Aorta (tissue), 5 donors: ENCODE results near the gene TMTC2. TPM values are rescaled to one million over a fixed set of nuclear protein-coding genes. Genes with fewer than 3 reads are reported as not detected.
"Not testable (repeated sequence)": the region's sequence is repeated elsewhere in the genome, so short reads cannot be mapped to it uniquely, and the experiment has no call there.

Source experiments
- ATAC-seq: fragments of 200-7000 bp; cut with Tn5 transposase; one replicate; pipeline ENCODE4 v1.9.1; 2022; ENCODE audit warnings: moderate library complexity; ENCODE audit not compliant: low FRiP score
- DNase-seq, 2 donors: peaks; one replicate each; pipeline ENCODE4 v3.0.0-alpha.2; 2020
- H3K27ac ChIP-seq, 2 donors: one replicate each; pipeline ENCODE4 v1.5.1; 2013; ENCODE audit warnings: low read length in 2 of 2, mild to moderate bottlenecking in 2 of 2, moderate library complexity in 2 of 2, control low read depth in 1 of 2, inconsistent platforms in 1 of 2, low read depth in 1 of 2
- H3K27me3 ChIP-seq, 2 donors: one replicate each; pipeline ENCODE4 v1.6.1; 2013; ENCODE audit warnings: control low read depth in 1 of 2, low read length in 1 of 2, mild to moderate bottlenecking in 1 of 2, moderate library complexity in 1 of 2; ENCODE audit not compliant: insufficient read depth in 2 of 2, control insufficient read depth in 1 of 2
- H3K36me3 ChIP-seq, 2 donors: one replicate each; pipeline ENCODE4 v1.6.1; 2013; ENCODE audit warnings: control low read depth in 1 of 2, low read length in 1 of 2, mild to moderate bottlenecking in 1 of 2; ENCODE audit not compliant: insufficient read depth in 2 of 2, control insufficient read depth in 1 of 2
- H3K4me1 ChIP-seq, 2 donors: one replicate each; pipeline ENCODE4 v1.6.1; 2013; ENCODE audit warnings: low read length in 2 of 2, control low read depth in 1 of 2, mild to moderate bottlenecking in 1 of 2, moderate library complexity in 1 of 2; ENCODE audit not compliant: insufficient read depth in 2 of 2, control insufficient read depth in 1 of 2
- H3K4me3 ChIP-seq, 2 donors: one replicate each; pipeline ENCODE4 v1.5.1; 2013; ENCODE audit warnings: low read length in 2 of 2, control low read depth in 1 of 2, mild to moderate bottlenecking in 1 of 2
- H3K9me3 ChIP-seq: one replicate; pipeline ENCODE4 v1.6.1; 2013; ENCODE audit warnings: mild to moderate bottlenecking, low read length; ENCODE audit not compliant: control insufficient read depth
- WGBS, 2 donors: extraction: QIAGEN DNeasy Blood & Tissue Kit; methylation state at CpG; one replicate each; pipeline ENCODE4 v1.1.7; 2013; 5-methylcytosine and 5-hydroxymethylcytosine counted together
- intact Hi-C, 2 donors: fragments of 100-400 bp; cut with DNase I; formaldehyde crosslinking; loops; one replicate each; pipeline versions ENCODE4 v1.14.2 to v1.15.0; 2022
- polyA plus RNA-seq, 2 donors: library from polyadenylated mRNA; stranded (reverse); fragments of 200-250 nt; gene quantifications; one replicate each; pipeline ENCODE4 v1.2.3, GENCODE V29; 2013
- total RNA-seq, 2 donors: library from RNA; stranded (reverse); fragmentation: NEBNext Ultra II Directional; extraction: Animal tissue kit (Norgen Biotek cat#: 25700); gene quantifications; one replicate each; pipeline ENCODE4 v1.2.1, GENCODE V29; 2021
- donor health status: healthy with polysubstance abuse.
- donor health status: Bipolar disorder and iron deficiency.
- donor health status: DM: no; HTN: no; CAD: no.
- donor health status: DM: no; HTN: no; CAD: no.
- donor health status: DM: yes; HTN: yes; CAD: no.

The TMTC2 gene
- total and polyA plus RNA-seq, 4 donors = 0.50 to 10.9 (median 3.7) TPM

- no peaks in the 10 kb centered on the region for H3K9me3 ChIP-seq
- no peaks in the 10 kb centered on the region for H3K27me3 ChIP-seq
- DNase-seq (no peak), ATAC-seq (no peak)
- no peaks in the 10 kb centered on the region for H3K4me1 ChIP-seq
- intact Hi-C loops = no loop called here
- WGBS, 2 donors = 11 to 17% methylated on average over 1 of the region's 1 CpG
- no peak overlapping the region for H3K27ac ChIP-seq
- no peaks in the 10 kb centered on the region for H3K36me3 ChIP-seq
- no peak overlapping the region for H3K4me3 ChIP-seq
Observed at GRCh38 chr12:82757059-82757458, 70.4 kb downstream of the TMTC2 start.

DNA sequence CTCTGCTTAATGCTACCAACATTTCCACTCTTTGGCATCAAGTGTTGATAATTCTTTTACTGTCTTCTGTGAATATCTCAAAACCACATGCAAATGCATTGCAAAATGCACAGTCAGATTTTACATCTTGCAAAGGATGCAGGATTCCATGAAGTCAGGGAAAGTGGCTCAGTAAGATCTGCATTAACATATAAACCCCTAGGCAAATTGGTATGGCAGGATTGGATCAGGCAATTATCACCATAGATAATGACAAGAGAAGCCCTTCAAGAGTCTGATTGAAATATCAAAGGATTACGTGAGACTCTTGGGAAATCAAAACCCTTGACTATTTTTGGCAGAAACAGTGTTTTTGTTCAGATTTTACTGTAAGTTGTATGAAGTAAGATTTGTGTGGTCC lies 71.0 kb downstream of the TMTC2 start:
- 44 to 55% methylated on average over 1 of the region's 1 CpG for WGBS, 2 donors
- no peak for ATAC-seq
- intact Hi-C loops = no loop called here
- no peak for DNase-seq
- Histone ChIP-seq H3K4me1 (no peaks in the 10 kb centered on the region), H3K27ac (no peak overlapping the region), H3K9me3 (no peaks in the 10 kb centered on the region), H3K27me3 (no peaks in the 10 kb centered on the region), H3K36me3 (no peaks in the 10 kb centered on the region), H3K4me3 (no peak overlapping the region)

- DNase-seq (no peak), ATAC-seq (no peak)
- Histone ChIP-seq H3K27me3 (no peaks in the 10 kb centered on the region), H3K4me1 (no peaks in the 10 kb centered on the region), H3K9me3 (no peaks in the 10 kb centered on the region), H3K36me3 (no peaks in the 10 kb centered on the region), H3K27ac (no peak overlapping the region), H3K4me3 (no peak overlapping the region)
- 86 to 89% methylated on average over 3 of the region's 3 CpGs for WGBS, 2 donors
- intact Hi-C loops = no loop called here
Observed at GRCh38 chr12:82758749-82759330, 72.1 kb downstream of the TMTC2 start.

DNA sequence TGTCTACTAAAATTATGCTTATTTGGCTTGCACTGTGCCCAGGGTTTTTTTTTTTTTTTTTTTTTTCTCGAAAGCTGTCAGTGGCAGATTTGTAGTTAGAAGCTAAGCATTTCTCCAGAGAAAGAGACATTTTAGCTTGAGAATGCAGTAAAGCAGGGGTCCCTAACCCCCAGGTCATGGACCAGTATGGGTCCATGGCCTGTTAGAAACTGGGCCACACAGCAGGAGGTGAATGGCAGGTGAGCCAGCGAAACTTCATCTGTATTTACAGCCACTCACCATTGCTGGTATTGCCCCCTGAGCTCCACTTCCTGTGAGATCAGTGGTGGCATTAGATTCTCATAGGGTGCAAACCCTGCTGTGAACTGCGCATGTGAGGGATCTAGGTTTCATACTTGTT lies 73.7 kb downstream of the TMTC2 start:
- ATAC-seq = no peak
- Histone ChIP-seq H3K36me3 (no peaks in the 10 kb centered on the region), H3K27ac (no peak overlapping the region), H3K27me3 (no peaks in the 10 kb centered on the region), H3K9me3 (no peaks in the 10 kb centered on the region), H3K4me3 (no peak overlapping the region), H3K4me1 (no peaks in the 10 kb centered on the region)
- no peak for DNase-seq
- intact Hi-C loops = no loop called here
- WGBS, 2 donors = 93 to 95% methylated on average over 3 of the region's 3 CpGs

DNA sequence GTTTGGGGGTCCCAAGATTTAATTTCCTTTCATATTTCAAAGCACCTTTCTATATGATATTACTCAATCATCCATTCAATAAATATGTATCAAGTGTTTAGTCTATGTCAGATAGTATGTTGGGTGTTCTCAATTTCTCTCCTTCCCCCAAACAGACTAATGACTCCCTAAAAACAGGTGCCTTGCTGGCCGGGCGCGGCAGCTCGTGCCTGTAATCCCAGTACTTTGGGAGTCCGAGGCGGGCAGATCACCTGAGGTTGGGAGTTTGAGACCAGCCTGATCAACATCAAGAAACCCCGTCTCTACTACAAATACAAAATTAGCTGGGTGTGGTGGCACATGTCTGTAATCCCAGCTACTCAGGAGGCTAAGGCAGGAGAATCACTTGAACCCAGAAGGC lies 78.5 kb downstream of the TMTC2 start:
- DNase-seq, H3K9me3 ChIP-seq, ATAC-seq, H3K27ac ChIP-seq, H3K4me1 ChIP-seq, H3K36me3 ChIP-seq, intact Hi-C loops, H3K4me3 ChIP-seq, H3K27me3 ChIP-seq: not testable (repeated sequence)
- WGBS, 2 donors = 96 to 99% methylated on average over 7 of the region's 7 CpGs

DNA sequence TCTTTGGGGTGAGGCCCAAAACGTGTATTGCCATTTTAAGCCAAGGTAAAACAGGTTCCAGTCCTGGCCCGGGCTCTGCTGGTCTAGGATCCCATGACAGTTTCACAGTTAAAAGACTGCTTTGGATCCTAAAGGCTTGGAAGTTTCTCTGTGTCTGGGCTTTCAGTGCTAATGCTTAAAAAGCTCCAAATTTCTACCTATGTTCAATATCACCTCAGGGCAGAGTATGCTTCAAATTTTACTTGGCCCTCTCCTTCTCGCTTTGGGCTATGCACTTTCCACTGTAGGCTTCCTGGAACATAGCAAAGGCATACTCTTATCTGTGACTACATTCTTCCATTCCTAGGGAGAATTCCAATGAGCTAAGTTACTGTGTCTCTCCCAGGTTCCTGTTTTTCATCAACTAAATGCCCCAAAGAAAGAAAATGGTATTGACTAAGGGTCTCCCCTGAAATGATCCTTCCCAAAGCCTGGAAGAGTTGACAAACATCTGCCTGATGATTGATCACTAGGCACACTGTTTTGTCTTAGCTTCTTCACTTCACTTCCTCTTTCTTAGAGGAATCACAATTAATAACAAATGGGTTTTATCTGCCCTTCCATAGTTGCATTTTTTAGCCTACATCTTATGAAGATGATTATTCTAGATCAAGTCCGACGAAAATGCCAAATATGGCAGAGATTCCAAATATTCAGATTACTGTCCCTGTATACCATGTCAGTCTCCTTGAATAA lies 79.4 kb downstream of the TMTC2 start:
- H3K36me3 ChIP-seq = no peaks in the 10 kb centered on the region
- no peak overlapping the region for H3K27ac ChIP-seq
- ATAC-seq = no peak
- no peaks in the 10 kb centered on the region for H3K9me3 ChIP-seq
- H3K4me1 ChIP-seq = no peaks in the 10 kb centered on the region
- intact Hi-C loops = no loop called here
- H3K4me3 ChIP-seq = no peak overlapping the region
- no peaks in the 10 kb centered on the region for H3K27me3 ChIP-seq
- no peak for DNase-seq
- WGBS, 2 donors = 86 to 90% methylated on average over 5 of the region's 5 CpGs

DNA sequence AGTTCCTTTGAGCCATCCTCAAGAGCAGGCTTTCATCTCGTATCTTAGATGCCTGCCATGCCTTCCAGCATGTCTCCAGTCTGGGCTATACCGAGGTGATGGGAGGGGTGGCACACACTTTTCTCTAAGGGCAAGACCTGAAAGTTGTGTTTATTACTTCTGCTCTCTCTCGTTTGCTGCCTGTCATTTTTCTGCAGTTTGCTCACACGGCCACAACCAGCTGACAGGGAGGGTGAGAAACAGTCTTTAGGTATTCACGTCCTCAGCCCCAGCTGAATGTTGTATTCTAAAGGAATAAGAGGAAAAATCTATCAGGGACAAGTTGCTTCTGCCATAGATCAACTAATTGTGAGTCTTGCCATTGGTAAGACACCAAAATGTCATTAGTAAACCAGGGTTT lies 88.0 kb downstream of the TMTC2 start:
- WGBS, 2 donors = 63 to 70% methylated on average over 5 of the region's 5 CpGs
- Histone ChIP-seq H3K4me1 (peaks cover 0 to 1% of the 10 kb centered on the region in 2 donors), H3K4me3 (no peak overlapping the region), H3K27me3 (no peaks in the 10 kb centered on the region), H3K9me3 (no peaks in the 10 kb centered on the region), H3K36me3 (no peaks in the 10 kb centered on the region), H3K27ac (no peak overlapping the region)
- no peak for ATAC-seq
- no peak for DNase-seq
- intact Hi-C loops = no loop called here

DNA sequence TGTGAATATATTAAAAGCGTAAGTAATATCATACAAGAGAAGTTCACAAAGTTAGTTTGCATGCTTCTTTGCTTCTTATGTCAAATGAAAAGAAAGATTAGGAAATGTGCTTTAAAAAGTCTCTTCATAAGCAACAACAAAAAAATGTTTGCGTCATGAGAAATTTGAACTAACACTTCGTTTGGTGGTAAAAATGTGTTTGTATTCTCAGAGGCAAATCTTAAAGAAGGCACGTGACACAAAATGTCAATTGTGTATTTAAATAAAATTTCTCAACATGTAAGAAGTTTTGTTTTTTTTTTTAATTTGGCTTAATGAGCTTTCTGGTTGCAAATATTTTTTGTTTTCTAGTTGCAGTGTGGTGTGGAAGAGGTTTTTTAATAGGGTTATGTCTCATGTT lies 93.8 kb downstream of the TMTC2 start:
- no peak for ATAC-seq
- Histone ChIP-seq H3K9me3 (no peaks in the 10 kb centered on the region), H3K27ac (no peak overlapping the region), H3K4me3 (no peak overlapping the region), H3K4me1 (peaks cover 0 to 1% of the 10 kb centered on the region in 2 donors), H3K36me3 (no peaks in the 10 kb centered on the region), H3K27me3 (no peaks in the 10 kb centered on the region)
- no peak for DNase-seq
- intact Hi-C loops = no loop called here
- whole genome bisulfite sequencing, 2 donors = 77 to 79% methylated on average over 4 of the region's 4 CpGs

DNA sequence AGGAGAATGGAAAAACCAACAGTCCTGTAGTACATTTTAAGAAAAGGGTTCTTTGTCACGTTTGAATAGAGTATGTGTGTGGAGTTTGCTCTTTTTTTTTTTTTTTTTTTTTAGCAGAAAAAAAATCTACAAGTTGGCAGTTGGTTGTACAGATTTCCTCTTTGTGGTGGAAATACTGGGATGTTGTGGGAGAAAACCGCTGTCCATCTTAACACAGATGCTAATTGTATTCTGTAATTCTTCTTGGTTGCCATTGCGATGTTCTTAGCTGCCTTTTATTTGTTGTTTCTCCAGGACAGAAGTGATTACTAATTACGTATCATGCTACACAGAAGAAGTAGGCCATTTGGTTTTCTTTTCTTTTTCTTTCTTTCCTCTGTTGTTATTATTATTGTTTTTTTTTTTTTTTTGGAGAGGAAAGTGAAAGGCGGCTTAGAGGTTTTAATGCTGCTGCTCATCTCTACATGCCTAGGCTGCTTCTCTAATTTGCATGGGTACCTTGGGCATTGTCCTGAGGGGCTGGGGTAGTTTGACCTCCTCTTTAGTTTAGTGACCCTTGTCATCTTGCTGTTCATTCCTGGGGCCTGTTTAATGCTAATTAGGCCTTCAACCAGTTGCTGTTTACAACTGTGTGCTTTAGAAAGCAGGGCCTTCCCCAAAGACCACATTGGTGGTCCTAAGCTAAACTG lies 94.7 kb downstream of the TMTC2 start:
- Histone ChIP-seq H3K27ac (no peak overlapping the region), H3K36me3 (no peaks in the 10 kb centered on the region), H3K9me3 (no peaks in the 10 kb centered on the region), H3K4me1 (peaks cover 0 to 1% of the 10 kb centered on the region in 2 donors), H3K4me3 (no peak overlapping the region), H3K27me3 (no peaks in the 10 kb centered on the region)
- ATAC-seq (no peak), DNase-seq (no peak)
- 60 to 64% methylated on average over 5 of the region's 5 CpGs for WGBS, 2 donors
- intact Hi-C loops = no loop called here
